Stimulated activated CD8-positive, alpha-beta memory T cell treated with anti-CD3 and anti-CD28 coated beads, Interleukin-4, amount 100 ng/mL, for 1 hour (primary cell): ENCODE data around the gene P4HTM.

Experiments used
- DNase-seq, 2 donors: peaks; one replicate each; pipeline ENCODE4 v3.0.0-alpha.2; 2020; ENCODE audit warnings: low read depth in 2 of 2, low spot score in 1 of 2

Gene P4HTM

DNA sequence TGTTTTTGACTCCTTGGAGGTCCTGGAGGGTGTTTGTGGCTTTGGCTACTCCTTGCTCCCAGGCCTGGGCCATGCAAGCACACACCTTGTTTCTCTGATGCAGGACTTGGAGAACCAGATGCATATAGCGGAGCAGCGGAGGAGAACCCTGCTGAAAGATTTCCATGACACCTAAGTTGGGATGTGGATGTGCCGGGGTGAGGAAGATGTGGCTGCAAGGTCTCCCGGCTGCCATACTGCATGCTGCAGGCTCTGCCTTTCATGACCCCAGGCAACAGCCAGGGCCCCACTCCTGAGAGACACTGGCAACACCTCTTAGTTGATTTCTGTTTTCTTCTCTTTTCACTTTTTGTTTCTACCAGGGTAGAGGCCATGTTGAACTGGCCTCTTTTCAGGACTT lies 6.9 kb upstream of the P4HTM start:
- DNase-seq, result no peak

DNA sequence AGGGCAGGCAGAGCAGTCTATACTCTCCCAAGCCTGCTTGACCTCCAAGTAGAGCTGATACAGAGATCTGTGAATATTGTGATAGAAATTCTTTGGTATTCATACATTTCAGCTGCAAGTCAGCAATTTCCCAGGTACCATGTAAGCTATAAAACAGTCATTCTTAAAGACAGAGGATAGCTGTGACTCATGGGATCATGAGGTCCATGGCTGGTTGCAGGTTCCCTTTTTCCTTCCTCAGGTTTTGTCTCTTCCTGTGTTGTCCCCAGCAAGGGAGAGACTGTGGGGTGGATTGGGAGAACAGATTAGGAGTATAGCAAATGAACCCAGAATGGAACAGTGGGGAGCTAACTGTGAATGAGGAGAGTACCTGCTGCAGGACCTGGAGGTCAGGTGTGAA lies 5.4 kb upstream of the P4HTM start:
- DNase-seq, result no peak

DNA sequence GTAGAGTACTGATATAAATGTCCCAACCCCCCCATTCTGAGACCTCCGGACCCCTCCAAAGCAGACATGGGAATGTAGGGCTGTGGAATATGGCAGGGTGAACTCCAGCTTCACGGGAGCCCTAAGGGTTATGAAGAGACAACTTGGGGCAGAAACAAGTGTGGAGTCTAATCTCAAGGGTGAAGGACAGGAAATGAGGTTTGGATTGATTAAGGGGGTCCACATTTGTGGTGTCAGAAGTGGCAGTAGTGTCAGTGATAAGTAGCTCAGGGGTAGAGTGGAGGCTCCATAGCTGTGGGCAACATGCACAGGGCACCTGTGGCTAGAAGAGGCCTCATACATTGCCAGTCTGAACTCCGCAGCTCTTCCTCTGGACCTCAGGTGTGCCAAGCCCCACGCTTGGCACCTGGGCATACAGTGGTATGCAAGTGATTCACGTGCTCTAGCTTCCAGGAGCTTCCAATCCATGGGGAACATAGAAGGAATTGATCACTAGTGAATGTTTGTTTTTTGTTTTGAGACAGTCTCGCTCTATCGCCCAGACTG lies 4.1 kb upstream of the P4HTM start:
- DNase-seq, result no peak

DNA sequence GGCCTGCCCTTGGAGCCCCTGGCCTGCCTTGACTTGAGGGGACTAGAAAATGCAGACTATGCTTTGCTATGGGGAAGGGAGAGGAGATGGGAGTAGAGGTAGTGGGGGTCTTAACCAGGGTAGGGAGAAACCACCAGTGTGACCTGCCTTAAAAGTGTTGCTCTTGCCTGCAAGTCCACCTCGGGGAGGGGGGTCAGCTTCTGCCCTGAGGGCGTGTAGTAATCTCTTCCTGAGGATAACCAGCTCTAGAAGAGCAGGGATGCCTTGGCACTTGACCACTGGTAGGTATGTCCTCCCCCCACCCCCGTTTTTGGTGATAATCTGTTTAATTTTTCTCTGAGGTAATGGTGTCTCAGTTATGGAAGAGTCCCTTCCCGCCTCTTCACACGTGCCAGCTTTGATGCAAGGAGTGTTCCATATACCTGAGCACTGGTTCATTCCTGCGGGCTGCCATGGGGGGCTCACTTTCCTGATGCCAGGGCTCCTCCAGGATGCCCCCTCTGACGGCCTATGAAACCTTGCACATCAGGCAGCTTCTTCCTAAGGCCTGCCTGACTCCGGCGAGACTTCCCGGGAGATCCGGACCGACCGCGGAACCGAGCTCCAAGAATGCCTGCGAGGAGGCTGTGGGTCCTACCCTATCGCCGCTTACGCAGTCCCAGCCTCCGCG lies 780 bp upstream of the P4HTM start:
- DNase-seq, result no peak

DNA sequence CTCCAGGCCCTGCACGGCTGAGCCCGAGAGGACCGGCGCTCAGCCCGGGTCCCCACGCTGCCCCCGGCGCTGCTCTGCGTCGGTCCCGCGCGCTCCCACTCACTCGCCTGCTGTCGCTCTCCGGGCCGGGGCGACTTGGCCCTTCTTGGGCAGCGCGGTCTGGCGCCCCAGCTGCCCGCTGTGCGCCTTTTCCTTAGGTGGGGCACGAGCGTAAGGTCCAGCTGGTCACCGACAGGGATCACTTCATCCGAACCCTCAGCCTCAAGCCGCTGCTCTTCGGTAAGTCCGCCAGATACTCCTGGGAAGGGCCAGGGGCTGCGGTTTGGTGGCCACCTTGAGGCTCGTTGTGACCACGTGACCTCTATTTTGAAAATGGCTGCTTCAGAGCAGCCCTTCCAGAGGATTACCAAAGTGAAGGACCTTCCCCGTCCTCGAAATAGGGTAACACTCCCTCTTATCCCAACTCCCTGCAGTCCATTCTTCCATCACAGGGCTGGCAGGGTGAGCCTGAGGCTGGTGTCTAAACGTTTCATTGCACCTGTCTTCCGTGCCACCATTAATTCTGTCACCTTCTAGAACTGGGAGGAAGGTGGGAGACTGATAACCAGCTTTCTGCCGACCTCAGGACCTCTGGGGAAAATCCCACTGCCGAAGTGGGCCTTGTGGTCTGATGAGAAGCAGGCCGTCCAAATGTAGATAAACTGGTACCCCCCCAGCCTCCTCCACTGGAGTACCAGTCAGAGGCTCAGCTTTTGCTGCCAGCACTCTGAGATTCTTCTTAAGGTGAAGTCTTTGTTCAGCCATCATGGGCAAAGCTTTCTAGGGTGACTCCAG lies 812 bp downstream of the P4HTM start:
- DNase-seq, result no peak

DNA sequence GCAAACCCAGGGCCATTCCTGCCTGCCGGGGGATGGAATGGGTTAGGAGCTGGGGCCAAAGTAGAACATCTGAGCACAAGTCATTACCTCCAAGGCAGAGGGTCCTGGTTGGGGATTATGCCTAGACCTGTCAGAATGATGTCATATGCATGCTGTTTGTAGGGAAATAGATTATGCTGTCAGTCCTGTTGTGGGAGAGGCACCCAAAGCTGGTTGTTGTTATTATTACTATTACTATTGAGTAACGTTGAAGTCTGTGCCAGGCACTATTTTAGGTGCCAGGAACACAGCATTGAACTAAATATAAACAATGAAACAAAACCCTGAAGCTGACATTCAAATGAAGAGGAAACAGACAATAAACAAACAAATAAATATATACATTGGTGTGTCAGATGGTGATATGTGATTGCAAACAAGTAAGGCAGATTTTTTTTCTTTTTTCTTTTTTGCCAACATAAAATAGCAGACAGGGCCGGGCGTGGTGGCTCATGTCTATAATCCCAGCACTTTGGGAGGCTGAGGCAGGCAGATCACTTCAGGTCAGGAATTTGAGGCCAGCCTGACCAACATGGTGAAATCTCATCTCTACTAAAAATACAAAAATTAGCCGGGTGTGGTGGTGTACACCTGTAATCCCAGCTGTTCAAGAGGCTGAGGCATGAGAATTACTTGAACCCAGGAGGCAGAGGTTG lies 2.0 kb downstream of the P4HTM start:
- DNase-seq, result no peak

DNA sequence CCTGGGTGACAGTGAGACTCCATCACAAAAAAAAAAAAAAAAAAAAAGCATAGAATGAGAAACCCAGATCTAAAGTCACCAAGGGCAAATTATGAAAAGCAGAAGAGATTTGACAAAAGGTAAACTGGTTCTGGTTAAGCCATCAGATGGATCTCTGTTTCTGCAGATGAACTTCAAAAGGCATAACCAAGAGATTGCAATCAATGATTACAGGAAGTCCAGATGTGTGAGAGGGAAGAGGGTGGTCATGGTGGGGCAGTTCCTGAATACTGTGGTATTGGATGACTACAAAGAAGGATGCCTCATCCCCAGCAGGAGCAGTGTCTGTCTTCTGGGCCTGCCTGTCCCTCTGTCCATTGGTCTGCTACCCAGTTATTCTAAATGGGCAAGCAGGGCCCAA lies 3.8 kb downstream of the P4HTM start:
- no peak for DNase-seq

DNA sequence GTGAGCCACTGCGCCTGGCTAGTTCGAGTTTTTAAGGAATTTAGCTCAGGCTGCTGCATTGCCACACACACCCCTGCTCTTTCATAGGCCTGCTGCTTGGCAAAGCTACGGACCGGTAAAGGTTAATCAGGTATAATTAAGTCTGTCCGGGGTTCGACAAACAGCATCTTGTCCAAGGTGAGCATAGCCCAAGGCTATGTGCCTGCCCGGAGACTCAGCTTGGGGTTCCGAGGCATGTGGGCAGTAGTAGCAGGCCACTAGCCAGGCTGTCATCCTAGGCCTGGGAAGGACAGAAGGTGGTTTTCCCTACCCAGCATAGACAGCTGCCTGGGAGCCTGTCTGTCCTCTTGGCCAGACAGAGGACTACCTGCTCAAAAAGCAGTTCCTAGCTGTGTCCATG lies 6.6 kb downstream of the P4HTM start:
- DNase-seq, result no peak

DNA sequence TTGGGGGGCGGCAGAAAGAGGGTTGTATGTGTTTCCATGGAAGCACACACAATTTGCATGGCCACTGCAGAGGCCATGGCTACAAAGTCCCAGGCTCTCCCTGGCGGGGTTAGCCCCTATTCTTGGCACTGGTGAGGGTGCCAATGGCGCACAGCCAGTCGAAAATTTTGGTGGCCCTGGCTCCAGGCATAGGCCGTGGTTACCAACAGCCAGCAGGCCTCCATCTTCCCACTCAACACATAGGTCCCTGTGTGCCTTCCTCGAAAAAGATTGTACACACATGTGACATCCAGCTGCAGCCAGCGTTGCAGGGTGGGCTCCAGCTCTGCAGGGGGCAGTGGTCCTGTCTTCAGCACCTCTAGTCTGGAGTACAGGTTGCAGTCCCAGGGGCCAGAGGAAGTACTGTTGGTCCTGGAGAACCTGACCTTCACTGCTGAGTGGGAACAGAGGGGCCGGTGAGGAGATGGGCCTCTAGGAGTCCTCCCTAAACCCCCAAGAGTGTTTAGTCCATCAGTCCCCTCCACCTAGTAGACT lies 7.1 kb downstream of the P4HTM start:
- DNase-seq, result no peak

DNA sequence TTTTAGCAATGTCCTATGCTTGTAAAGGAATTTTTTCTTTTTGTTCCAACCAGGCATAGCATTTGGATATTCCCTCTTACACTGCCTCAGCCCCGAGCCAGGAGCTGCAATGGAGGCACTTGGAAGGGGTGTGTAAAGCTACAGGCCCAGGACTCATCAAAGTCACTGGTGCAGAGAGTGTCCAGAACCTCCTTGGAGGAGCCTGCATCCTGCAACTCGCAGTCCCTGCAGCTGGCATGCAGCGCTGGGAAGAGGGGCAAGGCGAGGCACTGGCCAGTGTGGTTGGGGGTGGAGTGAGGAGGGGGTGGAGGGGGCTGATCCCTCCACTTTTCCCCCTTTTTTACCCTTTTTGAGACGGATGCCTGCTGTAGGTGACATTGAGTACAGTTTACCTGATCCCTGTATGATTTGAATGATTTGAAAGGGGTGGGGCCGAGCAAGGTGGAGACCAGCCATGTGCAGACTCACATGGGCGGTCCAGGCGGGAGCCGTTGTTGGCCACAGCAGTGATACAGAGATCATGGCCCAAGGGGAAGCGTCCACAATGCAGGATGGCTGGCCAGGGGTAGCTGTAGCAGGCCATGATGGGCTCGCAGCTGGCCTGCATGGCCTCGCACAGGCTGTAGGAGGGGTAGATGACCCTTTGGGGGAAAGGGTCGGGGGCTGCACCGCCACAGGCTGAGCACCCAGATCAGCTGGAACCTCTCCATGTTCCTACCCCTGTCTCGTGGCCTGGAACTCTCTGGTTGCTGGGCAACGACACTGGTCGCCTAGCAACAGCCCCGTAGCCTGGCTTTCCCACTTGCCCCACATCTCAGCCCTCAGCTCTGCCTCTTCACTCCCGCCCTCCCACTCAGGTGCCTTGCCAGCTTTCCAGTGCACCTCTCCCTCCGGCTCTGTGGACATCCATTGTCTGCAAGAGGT lies 7.9 kb downstream of the P4HTM start:
- DNase-seq, result no peak

DNA sequence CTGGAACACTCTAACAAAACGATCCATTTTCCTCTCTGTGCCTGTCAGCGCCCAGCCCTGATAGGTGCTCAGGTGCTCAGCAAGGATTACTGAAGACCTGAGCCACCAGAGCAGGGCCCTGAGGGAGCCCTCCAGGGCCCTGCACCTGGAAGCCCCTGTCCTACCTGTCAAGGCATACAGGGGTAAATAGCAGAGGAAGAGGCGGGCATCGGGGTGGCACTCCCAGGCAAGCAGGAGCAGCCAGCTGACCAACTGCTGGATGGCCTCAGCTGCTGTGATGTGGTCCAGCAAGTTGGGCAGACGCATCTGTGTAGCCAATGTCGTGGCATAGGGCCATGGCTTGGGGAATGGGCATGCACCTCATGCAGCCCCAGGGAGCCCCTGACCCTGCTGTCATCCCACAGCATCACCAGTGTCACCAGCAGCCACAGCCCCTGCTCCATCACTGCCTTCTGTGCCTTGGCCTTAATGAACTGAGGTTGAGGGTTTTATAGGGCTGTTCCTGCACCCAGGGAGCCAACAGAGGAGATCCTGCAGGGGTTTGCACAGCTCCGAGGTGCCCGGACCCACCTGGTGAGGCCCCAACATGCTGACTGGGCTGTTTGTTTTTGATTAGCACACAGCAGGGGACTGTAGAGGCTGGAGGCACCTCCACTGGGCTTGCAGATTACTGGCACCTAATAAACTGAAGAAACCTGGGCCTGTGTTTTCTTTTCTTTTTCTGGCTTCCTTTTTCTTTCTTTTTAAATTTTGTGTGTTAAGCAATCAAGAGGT lies 9.2 kb downstream of the P4HTM start:
- DNase-seq, result no peak

DNA sequence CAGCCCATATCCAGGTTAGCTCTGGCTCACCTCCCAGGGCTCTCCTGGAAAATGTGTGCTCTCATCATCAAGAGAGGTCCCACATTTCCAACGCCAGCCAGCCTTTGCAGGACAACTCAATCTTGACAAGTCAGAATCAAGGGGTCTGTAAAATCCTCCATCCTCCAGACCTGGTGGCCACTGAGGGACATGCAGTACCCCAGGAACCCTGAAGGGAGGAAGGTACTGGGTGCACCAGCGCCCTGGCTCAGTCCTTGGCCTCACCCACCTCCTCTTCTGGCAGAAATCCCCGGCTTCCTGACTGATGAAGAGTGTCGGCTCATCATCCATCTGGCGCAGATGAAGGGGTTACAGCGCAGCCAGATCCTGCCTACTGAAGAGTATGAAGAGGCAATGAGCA lies 11.1 kb downstream of the P4HTM start:
- DNase-seq, result no peak

DNA sequence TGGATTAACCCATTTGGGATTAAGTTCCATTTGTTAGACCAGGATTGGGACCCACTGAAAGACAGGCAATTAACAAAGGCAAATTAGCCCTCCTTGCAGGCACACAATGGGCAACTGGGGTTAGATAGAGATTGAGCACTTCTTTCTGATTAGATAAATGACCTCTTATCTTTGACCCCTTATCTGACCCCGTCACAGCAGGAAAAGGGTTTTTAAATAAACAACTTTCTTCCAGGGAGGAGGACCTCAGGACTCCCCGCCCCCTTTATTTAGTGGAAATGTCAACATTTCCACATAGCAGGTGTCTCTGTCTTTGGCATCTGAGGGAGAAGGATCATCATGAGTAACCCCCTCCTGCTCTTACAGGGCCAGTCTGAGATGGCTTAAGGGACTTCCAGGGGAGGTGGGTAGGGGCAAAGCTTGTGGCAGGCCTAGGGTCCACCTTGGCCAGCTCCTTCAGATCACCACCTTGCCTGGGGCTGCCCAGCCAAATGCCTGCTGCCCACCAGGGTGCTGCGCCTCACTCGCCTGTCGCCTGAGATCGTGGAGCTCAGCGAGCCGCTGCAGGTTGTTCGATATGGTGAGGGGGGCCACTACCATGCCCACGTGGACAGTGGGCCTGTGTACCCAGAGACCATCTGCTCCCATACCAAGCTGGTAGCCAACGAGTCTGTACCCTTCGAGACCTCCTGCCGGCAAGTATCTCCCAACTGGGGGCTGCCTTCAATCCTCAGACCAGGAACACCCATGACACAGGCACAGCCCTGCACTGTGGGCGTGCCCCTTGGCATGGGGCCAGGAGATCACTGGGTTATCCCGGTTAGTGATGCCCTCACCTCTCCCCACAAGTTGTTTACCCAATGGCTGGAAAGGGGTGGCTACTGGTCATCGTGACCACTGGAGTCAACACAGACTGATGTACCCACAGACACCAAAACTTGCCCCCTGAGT lies 14.6 kb downstream of the P4HTM start:
- DNase-seq, result no peak

DNA sequence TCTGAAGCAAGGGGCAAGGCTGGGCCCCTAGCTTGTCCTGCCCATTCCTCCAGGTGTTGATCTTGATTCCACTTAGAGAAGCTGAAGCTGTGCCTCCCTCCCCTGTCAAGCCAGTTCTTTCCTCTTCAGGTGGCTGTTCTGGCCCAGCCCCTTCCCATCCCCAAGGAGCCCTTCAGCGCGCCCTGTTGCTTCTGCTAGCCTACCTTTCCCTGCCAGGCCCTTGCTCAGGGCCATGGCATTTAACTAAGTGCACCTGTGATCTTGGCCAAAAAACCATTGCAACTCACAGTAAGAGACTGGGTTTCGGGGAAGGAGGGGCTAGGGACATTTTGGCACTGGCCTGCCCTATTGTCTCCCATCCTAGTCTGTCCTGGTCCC lies 15.3 kb downstream of the P4HTM start:
- DNase-seq, result no peak

DNA sequence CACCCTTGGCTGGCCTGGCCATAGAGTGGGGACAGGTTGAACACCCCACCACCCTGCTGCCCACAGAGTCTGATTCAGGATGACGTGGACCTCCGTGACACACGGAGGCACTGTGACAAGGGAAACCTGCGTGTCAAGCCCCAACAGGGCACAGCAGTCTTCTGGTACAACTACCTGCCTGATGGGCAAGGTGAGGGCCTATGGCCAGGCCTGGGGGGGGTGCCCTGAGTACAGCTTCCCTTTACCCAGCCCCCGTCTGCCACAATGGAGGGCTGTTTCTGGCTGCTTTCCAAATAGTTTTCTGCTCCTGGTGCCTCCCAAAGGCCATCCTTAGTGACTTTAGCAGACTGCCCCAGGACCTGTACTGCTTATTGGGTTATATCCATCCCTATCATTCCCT lies 16.0 kb downstream of the P4HTM start:
- DNase-seq, result no peak

DNA sequence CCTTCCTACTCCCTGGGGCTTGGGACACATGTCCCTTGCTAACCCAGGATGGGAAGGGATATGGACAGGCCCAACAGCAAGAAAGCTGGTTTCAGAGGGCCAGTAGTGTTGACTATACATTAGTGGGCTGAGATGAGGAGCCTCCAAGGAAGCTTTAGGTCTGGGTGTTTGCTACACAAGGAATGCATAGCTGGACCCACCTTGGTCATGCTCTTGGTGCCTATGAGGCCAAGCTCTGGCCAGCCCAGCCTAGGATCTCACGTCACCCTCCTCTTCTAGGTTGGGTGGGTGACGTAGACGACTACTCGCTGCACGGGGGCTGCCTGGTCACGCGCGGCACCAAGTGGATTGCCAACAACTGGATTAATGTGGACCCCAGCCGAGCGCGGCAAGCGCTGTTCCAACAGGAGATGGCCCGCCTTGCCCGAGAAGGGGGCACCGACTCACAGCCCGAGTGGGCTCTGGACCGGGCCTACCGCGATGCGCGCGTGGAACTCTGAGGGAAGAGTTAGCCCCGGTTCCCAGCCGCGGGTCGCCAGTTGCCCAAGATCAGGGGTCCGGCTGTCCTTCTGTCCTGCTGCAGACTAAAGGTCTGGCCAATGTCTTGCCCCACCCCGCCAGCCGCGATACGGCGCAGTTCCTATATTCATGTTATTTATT lies 16.5 kb downstream of the P4HTM start:
- no peak for DNase-seq

DNA sequence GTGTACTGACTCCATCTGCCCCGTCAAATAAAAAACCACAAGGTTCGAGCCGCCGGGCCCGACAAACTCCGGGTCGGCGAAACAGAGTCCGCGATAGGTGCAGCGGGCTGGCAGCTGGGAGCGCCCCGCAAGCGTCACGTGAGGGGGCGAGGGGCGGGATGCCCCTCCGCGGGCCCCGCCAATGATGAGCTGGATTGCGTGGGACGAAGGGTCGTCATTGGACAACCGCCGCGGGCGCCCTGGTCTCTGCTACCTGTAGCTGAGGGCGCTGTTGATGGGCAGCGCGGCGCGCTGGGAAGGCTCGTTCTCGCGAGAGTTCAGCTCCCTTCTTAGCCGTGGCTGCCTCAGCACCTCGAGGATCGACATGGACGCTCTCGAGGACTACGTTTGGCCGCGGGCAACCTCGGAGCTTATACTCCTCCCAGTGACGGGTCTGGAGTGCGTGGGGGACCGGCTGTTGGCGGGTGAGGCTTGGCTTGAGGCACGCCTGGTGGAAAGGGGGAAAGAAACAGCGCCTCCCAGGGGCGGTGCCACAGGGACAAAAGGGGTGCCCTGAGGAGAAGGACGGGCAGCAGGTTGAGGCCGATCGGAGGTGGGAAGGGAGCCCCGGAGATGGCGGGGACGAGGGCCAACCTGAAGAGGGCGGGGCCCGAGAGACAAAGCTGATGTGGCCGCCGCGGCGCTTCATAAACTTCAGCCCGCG lies 17.2 kb downstream of the P4HTM start, which contains the start of gene WDR6:
Gene WDR6, plus strand, starts transcription at position 324 of the 703 bp plus-strand sequence. Its CDS starts 41 bp downstream, at position 365.
- peak; percentile 90 to 93 for DNase-seq
